SK-N-MC (cell line): ENCODE data around the gene SH3GLB1.

Experiments
- EZH2 ChIP-seq: fragments of 200-600 bp; sonication (generic); IDR thresholded peaks from one replicate; pipeline ENCODE4 v1.6.1; 2017; ENCODE audit warnings: antibody characterized with exemption
- FOXP2 ChIP-seq: optimal IDR thresholded peaks from 2 replicates; pipeline ENCODE3; 2011; ENCODE audit warnings: mild to moderate bottlenecking, moderate library complexity; ENCODE audit not compliant: insufficient read depth; ENCODE audit errors: extremely low read length, control extremely low read depth
- POLR2AphosphoS5 ChIP-seq: IDR thresholded peaks from 2 replicates; pipeline ENCODE4 v1.6.1; 2012; ENCODE audit warnings: mild to moderate bottlenecking, low read depth, low read length, borderline replicate concordance

DNA sequence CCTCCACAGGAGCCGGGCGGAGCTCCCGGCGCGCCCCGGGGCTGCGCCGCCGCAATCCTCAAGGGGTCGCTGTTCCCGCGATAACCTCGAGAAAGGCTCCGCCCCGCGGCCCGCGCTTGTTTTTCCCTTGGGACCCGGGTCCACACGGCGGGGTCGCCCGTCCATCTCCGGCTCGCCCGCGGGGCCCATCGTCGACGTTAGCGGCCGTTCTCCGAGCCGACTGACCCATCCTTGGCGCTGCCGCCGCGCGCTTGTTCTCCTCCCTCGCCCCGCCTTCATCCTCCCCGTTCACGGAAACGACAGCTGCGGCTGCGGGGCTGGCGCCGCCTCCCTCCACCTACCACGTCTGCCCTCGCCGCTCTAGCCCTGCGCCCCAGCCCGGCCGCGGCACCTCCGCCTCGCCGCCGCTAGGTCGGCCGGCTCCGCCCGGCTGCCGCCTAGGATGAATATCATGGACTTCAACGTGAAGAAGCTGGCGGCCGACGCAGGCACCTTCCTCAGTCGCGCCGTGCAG is at the start of gene SH3GLB1:
- TF ChIP-seq EZH2 (no peak), POLR2AphosphoS5 (peak; percentile 50), FOXP2 (peak; percentile 73)
